Measurements from ENCODE around the gene PTPRO. TPM values are rescaled to one million over a fixed set of nuclear protein-coding genes. Genes with fewer than 3 reads are reported as not detected.

PTPRO gene
- total RNA-seq, 4 donors from 2014 or later, result 0.10 to 1.1 (median 0.32) TPM

- no peak overlapping the region for H3K4me3 ChIP-seq (replicated peaks in 1 of 3)
- 88 to 92% methylated on average over 7 of the region's 7 CpGs for WGBS, 2 donors
- intact Hi-C loops (cut with DNase I), result loop anchor here (10.0 kb wide), 1 partner anchor 194 kb away; no protein-coding TSS in a partner anchor
- peaks cover 10 to 11% of the 10 kb centered on the region in 2 donors for H3K4me1 ChIP-seq
- no peak for TF ChIP-seq POLR2A (IDR thresholded peaks at IDR 0.05)
- no peak for TF ChIP-seq CTCF (IDR thresholded peaks at IDR 0.05)
- H3K27ac ChIP-seq, result no peak overlapping the region
- H3K9me3 ChIP-seq, result no peaks in the 10 kb centered on the region
- H3K27me3 ChIP-seq, result no peaks in the 10 kb centered on the region
- DNase-seq, result no peak
- no peaks in the 10 kb centered on the region for H3K36me3 ChIP-seq
Measured at GRCh38 chr12:15600223-15600935, 278.1 kb downstream of the PTPRO start.

- H3K27me3 ChIP-seq, result no peaks in the 10 kb centered on the region
- TF ChIP-seq POLR2A (IDR thresholded peaks at IDR 0.05) (no peak), CTCF (IDR thresholded peaks at IDR 0.05) (no peak)
- intact Hi-C loops (cut with DNase I), result loop anchor here (10.0 kb wide), 1 partner anchor 193 kb away; no protein-coding TSS in a partner anchor
- H3K4me1 ChIP-seq, result peaks cover 10 to 11% of the 10 kb centered on the region in 2 donors
- H3K27ac ChIP-seq, result no peak overlapping the region
- no peak overlapping the region for H3K4me3 ChIP-seq (replicated peaks in 1 of 3)
- no peaks in the 10 kb centered on the region for H3K9me3 ChIP-seq
- 98 to 99% methylated on average over 1 of the region's 1 CpG for WGBS, 2 donors
- DNase-seq, result no peak
- no peaks in the 10 kb centered on the region for H3K36me3 ChIP-seq
Measured at GRCh38 chr12:15601210-15601800, 279.0 kb downstream of the PTPRO start.

GRCh38 chr12:15602051-15602672, 279.9 kb downstream of the PTPRO start:
- intact Hi-C loops (cut with DNase I), result loop anchor here (10.0 kb wide), 1 partner anchor 193 kb away; no protein-coding TSS in a partner anchor
- Histone ChIP-seq H3K4me3 (replicated peaks in 1 of 3) (no peak overlapping the region), H3K36me3 (no peaks in the 10 kb centered on the region), H3K9me3 (no peaks in the 10 kb centered on the region), H3K4me1 (peaks cover 10 to 11% of the 10 kb centered on the region in 2 donors), H3K27me3 (no peaks in the 10 kb centered on the region), H3K27ac (no peak overlapping the region)
- DNase-seq, result no peak
- TF ChIP-seq POLR2A (IDR thresholded peaks at IDR 0.05), result no peak
- TF ChIP-seq CTCF (IDR thresholded peaks at IDR 0.05), result no peak
- 89 to 93% methylated on average over 3 of the region's 3 CpGs for WGBS, 2 donors

GRCh38 chr12:15603474-15604085, 281.3 kb downstream of the PTPRO start:
- H3K36me3 ChIP-seq, result no peaks in the 10 kb centered on the region
- 92 to 98% methylated on average over 4 of the region's 4 CpGs for WGBS, 2 donors
- H3K27ac ChIP-seq, result no peak overlapping the region
- peaks cover 10 to 11% of the 10 kb centered on the region in 2 donors for H3K4me1 ChIP-seq
- no peaks in the 10 kb centered on the region for H3K9me3 ChIP-seq
- H3K4me3 ChIP-seq (replicated peaks in 1 of 3), result no peak overlapping the region
- intact Hi-C loops (cut with DNase I), result loop anchor here (10.0 kb wide), 1 partner anchor 191 kb away; no protein-coding TSS in a partner anchor
- DNase-seq, result no peak
- H3K27me3 ChIP-seq, result no peaks in the 10 kb centered on the region
- no peak for TF ChIP-seq POLR2A (IDR thresholded peaks at IDR 0.05)
- no peak for TF ChIP-seq CTCF (IDR thresholded peaks at IDR 0.05)
